HepG2 (cell line): Measurements from ENCODE around the gene DPM1. TPM values are rescaled to one million over a fixed set of nuclear protein-coding genes. Genes with fewer than 3 reads are reported as not detected.

ENCODE experiments used
- AKAP8 ChIP-seq: sonication (generic); formaldehyde crosslinking; IDR thresholded peaks from 2 replicates; pipeline ENCODE4 v1.5.1; 2020; ENCODE audit warnings: mild to moderate bottlenecking, missing genetic modification reagents
- ARNT2 ChIP-seq: sonication (generic); formaldehyde crosslinking; IDR thresholded peaks from 2 replicates; pipeline ENCODE4 v1.8.0; 2022; ENCODE audit warnings: mild to moderate bottlenecking, low read depth, missing genetic modification reagents, moderate library complexity
- FOXO1 ChIP-seq: sonication (generic); formaldehyde crosslinking; IDR thresholded peaks from 2 replicates; pipeline ENCODE4 v1.4.0; 2020; ENCODE audit warnings: missing genetic modification reagents
- MTF2 ChIP-seq: sonication (generic); formaldehyde crosslinking; IDR thresholded peaks from 2 replicates; pipeline ENCODE4 v1.5.0; 2020; ENCODE audit warnings: missing genetic modification reagents, borderline replicate concordance
- MYC ChIP-seq: sonication (generic); formaldehyde crosslinking; IDR thresholded peaks from 2 replicates; pipeline ENCODE4 v1.9.0; 2021; ENCODE audit warnings: missing genetic modification reagents, borderline replicate concordance
- NBN ChIP-seq: fragments of 450-650 bp; conservative IDR thresholded peaks from 2 replicates; pipeline ENCODE4 v1.6.1; 2017
- PAX8 ChIP-seq: sonication (generic); formaldehyde crosslinking; IDR thresholded peaks from 2 replicates; pipeline ENCODE4 v1.8.0; 2022; ENCODE audit warnings: mild to moderate bottlenecking, missing genetic modification reagents, borderline replicate concordance
- PCBP1 ChIP-seq: fragments of 200-400 bp; formaldehyde crosslinking; IDR thresholded peaks from 2 replicates; pipeline ENCODE4 v1.6.1; 2017; ENCODE audit warnings: mild to moderate bottlenecking, low read depth, low read length, borderline replicate concordance
- STAT5B ChIP-seq: sonication (generic); formaldehyde crosslinking; IDR thresholded peaks from 2 replicates; pipeline ENCODE4 v1.4.0; 2020; ENCODE audit warnings: missing genetic modification reagents
- WIZ ChIP-seq: sonication (generic); formaldehyde crosslinking; IDR thresholded peaks from 2 replicates; pipeline ENCODE4 v1.5.1; 2020; ENCODE audit warnings: mild to moderate bottlenecking, missing genetic modification reagents
- YEATS2 ChIP-seq: sonication (generic); formaldehyde crosslinking; IDR thresholded peaks from 2 replicates; pipeline ENCODE4 v1.4.0; 2020; ENCODE audit warnings: missing genetic modification reagents, borderline replicate concordance
- ZFP36L1 ChIP-seq: sonication (generic); formaldehyde crosslinking; IDR thresholded peaks from 2 replicates; pipeline ENCODE4 v1.8.0; 2022; ENCODE audit warnings: mild to moderate bottlenecking, missing genetic modification reagents, moderate library complexity
- ZFYVE20 ChIP-seq: sonication (generic); formaldehyde crosslinking; IDR thresholded peaks from 2 replicates; pipeline ENCODE4 v1.8.0; 2023; ENCODE audit warnings: low read depth, mild to moderate bottlenecking, moderate library complexity, missing genetic modification reagents, borderline replicate concordance
- ZNF501 ChIP-seq: sonication (generic); formaldehyde crosslinking; IDR thresholded peaks from 2 replicates; pipeline ENCODE4 v1.5.1; 2020; ENCODE audit warnings: mild to moderate bottlenecking, moderate library complexity, missing genetic modification reagents
- ZNF607 ChIP-seq: sonication (generic); formaldehyde crosslinking; IDR thresholded peaks from 2 replicates; pipeline ENCODE4 v1.5.1; 2020; ENCODE audit warnings: missing genetic modification reagents, mild to moderate bottlenecking, borderline replicate concordance
- ZNF672 ChIP-seq: sonication (generic); formaldehyde crosslinking; IDR thresholded peaks from 2 replicates; pipeline ENCODE4 v1.8.1; 2022; ENCODE audit warnings: missing genetic modification reagents
- ZSCAN21 ChIP-seq: sonication (generic); formaldehyde crosslinking; IDR thresholded peaks from 2 replicates; pipeline ENCODE4 v1.8.0; 2022; ENCODE audit warnings: mild to moderate bottlenecking, missing genetic modification reagents, moderate library complexity, borderline replicate concordance
- polyA plus RNA-seq, 8 experiments: library from polyadenylated mRNA; depleted of rRNA in 3 of 8; stranded (reverse) in 7 of 8; unstranded in 1 of 8; fragments of >200 nt; fragmentation: Illumina TruSeq in 4 of 8; extraction: Trizol in 4 of 8; gene quantifications; 2 replicates each; pipeline versions ENCODE4 v1.2.1 to v1.2.3, GENCODE V29; 2011 to 2016; ENCODE audit warnings: low read depth in 4 of 8, missing spikeins in 1 of 8, mixed read lengths in 1 of 8; ENCODE audit not compliant: insufficient read depth in 1 of 8
- total RNA-seq, 5 experiments: library from RNA; depleted of rRNA; stranded (reverse); fragments of >200 nt; fragmentation: Illumina TruSeq; extraction: Trizol; gene quantifications; 2 replicates each; pipeline ENCODE4 v1.2.3, GENCODE V29; 2016; ENCODE audit warnings: low read depth in 1 of 5
- TF ChIP-seq, protein P1 (sequence below): sonication (generic); formaldehyde crosslinking; IDR thresholded peaks from 2 replicates; pipeline ENCODE4 v1.4.0; 2020; ENCODE audit warnings: mild to moderate bottlenecking, missing genetic modification reagents
- TF ChIP-seq, protein P2 (sequence below): IDR thresholded peaks from 2 replicates; pipeline ENCODE4 v1.6.1; 2016; ENCODE audit warnings: missing biosample characterization, missing genetic modification reagents, low read depth

The DPM1 gene
- total and polyA plus RNA-seq, 2 of the 13 experiments (the other 11 are each of a cell fraction or from before 2014, with no cell fraction given): 83.2 to 161 TPM

DNA sequence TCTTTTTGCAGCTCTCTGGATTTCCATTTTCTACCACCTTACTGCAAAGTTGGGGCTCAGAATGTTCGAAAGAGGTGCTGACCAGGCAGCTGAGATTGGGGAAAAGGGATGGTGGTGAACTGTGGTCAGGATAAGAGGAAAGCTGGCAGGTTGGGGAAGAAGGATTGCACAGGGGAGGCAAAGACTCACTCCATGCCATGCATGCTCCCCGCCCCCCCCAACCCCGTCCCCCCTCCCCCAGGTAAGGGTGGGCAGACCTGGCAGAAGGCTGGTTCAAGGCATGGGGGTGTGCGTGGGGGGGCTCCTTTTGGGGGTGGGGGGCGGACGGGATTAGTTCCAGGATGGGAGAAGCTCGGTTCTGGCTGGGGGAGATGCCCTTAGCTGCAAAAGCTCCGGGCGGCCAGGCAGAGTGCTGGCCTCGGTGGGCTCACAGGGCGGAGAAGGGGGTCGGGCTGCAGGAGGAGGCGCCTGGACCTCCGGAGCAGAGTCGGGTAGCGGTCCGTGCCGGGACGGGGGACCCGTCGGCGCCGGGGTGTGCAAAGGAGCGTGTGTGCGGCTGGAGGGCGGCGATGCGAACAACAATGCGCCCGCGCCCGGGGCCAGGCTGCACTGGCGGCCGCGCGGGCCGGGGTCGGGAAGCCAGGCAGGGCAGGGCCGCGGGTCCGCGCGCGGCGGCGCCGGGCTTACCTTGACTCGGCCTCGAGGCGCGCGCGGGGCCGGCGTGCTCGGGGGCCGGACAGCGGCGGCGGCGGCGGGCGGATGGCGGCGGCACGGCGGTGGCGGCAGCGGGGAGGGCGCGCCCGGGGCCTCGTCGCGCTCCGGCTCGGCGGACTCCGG, 28.0 kb downstream of the DPM1 start (continued):
- TF ChIP-seq, protein P1, sequence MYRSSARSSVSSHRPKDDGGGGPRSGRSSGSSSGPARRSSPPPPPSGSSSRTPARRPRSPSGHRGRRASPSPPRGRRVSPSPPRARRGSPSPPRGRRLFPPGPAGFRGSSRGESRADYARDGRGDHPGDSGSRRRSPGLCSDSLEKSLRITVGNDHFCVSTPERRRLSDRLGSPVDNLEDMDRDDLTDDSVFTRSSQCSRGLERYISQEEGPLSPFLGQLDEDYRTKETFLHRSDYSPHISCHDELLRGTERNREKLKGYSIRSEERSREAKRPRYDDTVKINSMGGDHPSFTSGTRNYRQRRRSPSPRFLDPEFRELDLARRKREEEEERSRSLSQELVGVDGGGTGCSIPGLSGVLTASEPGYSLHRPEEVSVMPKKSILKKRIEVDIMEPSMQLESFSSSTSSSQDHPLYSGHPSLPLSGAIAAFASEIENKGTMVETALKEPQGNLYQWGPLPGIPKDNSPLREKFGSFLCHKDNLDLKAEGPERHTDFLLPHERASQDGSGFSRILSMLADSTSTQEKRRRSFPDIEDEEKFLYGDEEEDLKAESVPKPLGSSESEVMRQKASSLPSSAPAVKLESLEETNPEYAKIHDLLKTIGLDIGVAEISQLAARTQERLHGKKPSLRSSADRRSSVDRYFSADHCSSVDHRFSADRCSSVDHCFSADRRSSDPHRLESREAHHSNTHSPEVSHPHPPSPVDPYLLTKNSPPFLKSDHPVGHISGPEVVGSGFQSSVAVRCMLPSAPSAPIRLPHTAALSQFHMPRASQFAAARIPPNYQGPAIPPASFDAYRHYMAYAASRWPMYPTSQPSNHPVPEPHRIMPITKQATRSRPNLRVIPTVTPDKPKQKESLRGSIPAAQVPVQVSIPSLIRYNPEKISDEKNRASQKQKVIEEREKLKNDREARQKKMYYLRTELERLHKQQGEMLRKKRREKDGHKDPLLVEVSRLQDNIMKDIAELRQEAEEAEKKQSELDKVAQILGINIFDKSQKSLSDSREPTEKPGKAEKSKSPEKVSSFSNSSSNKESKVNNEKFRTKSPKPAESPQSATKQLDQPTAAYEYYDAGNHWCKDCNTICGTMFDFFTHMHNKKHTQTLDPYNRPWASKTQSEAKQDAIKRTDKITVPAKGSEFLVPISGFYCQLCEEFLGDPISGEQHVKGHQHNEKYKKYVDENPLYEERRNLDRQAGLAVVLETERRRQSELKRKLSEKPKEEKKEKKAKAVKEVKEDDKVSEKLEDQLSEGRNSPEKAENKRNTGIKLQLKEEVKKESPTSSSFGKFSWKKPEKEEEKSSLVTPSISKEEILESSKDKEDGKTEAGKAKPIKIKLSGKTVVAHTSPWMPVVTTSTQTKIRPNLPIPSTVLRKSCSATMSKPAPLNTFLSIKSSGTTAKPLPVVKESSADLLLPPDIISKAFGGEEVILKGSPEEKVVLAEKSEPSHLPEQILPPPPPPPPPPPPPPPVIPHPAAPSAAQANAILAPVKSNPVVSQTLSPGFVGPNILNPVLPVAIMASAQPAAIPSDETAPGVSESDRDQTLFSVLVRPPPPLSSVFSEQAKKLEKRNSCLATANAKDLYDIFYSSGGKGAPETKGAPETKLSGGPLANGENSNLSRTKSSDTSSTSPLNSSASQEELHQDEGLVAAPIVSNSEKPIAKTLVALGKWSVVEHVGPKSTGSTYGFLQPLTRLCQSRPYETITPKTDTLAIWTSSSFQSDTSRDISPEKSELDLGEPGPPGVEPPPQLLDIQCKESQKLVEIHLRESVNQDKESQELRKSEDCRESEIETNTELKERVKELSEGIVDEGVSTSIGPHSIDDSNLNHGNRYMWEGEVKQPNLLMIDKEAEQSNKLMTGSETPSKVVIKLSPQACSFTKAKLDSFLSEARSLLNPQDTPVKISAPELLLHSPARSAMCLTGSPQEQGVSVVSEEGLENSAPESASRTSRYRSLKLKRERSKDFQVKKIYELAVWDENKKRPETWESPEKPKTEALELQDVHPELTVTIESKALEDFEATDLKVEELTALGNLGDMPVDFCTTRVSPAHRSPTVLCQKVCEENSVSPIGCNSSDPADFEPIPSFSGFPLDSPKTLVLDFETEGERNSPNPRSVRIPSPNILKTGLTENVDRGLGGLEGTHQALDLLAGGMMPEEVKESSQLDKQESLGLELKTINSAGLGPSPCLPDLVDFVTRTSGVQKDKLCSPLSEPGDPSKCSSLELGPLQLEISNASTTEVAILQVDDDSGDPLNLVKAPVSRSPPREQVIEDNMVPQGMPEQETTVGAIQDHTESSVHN (CRISPR knock-in tag): no peak
- TF ChIP-seq STAT5B (CRISPR knock-in tag) (no peak), MTF2 (no peak), PCBP1 (0 out of 2 replicates have a peak, but pooled peaks have one; percentile 44), ARNT2 (peak; percentile 51; the same call in 1 of the 2 replicates), FOXO1 (0 out of 2 replicates have a peak, but pooled peaks have one; percentile 32), ZSCAN21 (CRISPR knock-in tag) (peak; percentile 2; the same call in 1 of the 2 replicates), ZFP36L1 (CRISPR knock-in tag) (0 out of 2 replicates have a peak, but pooled peaks have one; percentile 1), MYC (CRISPR knock-in tag) (peak; percentile 49), AKAP8 (CRISPR knock-in tag) (no peak; the same call in 1 of the 2 replicates), ZNF501 (CRISPR knock-in tag) (no peak), PAX8 (CRISPR knock-in tag) (no peak), WIZ (no peak), ZNF607 (0 out of 2 replicates have a peak, but pooled peaks have one; percentile 43), NBN (no peak), ZFYVE20 (peak; percentile 47; the same call in 1 of the 2 replicates), ZNF672 (CRISPR knock-in tag) (no peak), YEATS2 (no peak)
- TF ChIP-seq, protein P2, sequence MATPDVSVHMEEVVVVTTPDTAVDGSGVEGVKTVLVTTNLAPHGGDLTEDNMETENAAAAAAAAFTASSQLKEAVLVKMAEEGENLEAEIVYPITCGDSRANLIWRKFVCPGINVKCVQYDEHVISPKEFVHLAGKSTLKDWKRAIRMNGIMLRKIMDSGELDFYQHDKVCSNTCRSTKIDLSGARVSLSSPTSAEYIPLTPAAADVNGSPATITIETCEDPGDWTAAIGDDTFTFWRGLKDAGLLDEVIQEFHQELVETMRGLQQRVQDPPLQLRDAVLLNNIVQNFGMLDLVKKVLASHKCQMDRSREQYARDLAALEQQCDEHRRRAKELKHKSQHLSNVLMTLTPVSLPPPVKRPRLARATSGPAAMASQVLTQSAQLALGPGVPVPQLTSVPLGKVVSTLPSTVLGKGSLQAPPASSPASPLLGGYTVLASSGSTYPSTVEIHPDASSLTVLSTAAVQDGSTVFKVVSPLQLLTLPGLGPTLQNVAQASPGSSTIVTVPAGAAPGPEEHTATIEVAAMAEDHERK: no peak
